HG02623 (cell line): ENCODE results near the gene ABCA9.
"Not testable (repeated sequence)": the region's sequence is repeated elsewhere in the genome, so short reads cannot be mapped to it uniquely, and the experiment has no call there.

Experiments
- ATAC-seq: cut with Tn5 transposase; IDR thresholded peaks from one replicate; pipeline ENCODE4 v1.9.1; 2021; ENCODE audit warnings: moderate library complexity; ENCODE audit not compliant: unreplicated experiment

ABCA9 gene

GRCh38 chr17:68955181-68955841, 105.4 kb downstream of the ABCA9 start, which contains the start of gene ABCA8:
TSS of gene ABCA8 (minus strand) at chr17:68955392. CDS start at chr17:68942034, 13,358 bp downstream.
- no peak for ATAC-seq

- ATAC-seq: no peak
Observed at GRCh38 chr17:68954146-68954896, 106.4 kb downstream of the ABCA9 start.

- ATAC-seq: no peak
Observed at GRCh38 chr17:68953340-68953997, 107.3 kb downstream of the ABCA9 start.

GRCh38 chr17:68950725-68951124, 110.0 kb downstream of the ABCA9 start:
- no peak for ATAC-seq

DNA sequence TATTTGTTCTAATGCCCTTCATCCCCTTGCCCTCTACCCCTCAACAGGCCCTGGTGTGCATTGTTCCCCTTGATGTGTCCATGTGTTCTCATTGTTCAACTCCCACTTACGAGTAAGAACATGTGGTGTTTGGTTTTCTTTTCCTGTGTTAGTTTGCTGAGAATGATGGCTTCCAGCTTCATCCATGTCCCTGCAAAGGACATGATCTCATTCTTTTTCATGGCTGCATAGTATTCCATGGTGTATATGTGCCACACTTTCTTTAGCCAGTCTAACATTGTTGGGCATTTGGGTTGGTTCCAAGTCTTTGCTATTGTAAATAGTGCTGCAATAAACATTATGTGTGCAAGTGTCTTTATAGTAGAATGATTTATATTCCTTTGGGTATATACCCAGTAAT, 112.9 kb downstream of the ABCA9 start:
- ATAC-seq: not testable (repeated sequence)

- ATAC-seq: no peak
Observed at GRCh38 chr17:68944435-68945035, 116.2 kb downstream of the ABCA9 start.

DNA sequence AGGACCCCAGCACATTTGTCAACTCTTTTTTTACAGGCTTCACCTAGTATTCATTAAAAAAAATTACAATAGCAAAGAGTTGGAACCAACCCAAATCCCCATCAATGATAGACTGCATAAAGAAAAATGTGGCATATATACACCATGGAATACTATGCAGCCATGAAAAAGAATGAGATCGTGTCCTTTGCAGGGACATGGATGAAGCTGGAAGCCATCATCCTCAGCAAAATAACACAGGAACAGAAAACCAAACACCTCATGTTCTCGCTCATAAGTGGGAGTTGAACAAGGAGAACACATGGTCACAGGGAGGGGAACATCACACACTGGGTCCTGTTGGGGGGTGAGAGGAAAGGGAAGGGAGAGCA, 116.9 kb downstream of the ABCA9 start:
- ATAC-seq: not testable (repeated sequence)

- no peak for ATAC-seq
Observed at GRCh38 chr17:68943123-68943811, 117.5 kb downstream of the ABCA9 start.

- no peak for ATAC-seq
Observed at GRCh38 chr17:68942389-68942788, 118.3 kb downstream of the ABCA9 start.

DNA sequence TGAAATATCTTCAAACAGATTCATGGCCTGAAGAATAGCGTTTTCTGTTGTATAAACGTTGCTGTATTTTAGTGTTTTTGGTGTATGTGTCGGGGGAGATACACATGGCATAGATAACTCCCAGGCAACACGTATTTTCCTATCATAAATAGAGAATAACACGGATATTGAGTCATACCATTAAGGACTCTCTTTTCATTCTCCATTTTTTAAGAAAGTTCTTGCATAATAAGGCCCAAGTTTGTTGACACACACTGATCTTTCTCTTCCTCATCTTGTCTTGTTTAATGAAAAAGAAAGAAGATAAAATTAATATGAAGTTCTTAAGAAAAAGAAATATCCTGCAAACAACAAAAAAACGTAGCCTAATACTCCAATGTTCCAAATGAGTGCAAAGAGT, 119.0 kb downstream of the ABCA9 start:
- no peak for ATAC-seq

DNA sequence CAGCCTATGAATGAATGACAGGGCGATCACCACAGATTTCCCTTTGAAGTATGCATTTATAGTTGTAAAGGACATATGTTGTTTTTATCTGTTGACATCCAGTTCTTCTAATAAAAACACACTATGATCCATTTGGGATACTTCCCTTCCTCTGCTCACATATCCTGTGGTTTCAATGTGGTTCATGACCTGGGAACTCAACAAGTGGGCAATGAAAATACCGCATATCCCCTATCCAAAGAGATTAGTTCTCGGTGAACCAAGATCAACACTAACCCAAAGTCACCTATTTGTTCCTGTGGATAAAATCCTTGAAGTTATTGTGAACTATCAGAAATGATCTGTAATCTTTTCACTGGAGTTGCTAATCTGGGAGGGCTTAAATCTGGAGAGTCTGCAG, 121.5 kb downstream of the ABCA9 start:
- no peak for ATAC-seq

DNA sequence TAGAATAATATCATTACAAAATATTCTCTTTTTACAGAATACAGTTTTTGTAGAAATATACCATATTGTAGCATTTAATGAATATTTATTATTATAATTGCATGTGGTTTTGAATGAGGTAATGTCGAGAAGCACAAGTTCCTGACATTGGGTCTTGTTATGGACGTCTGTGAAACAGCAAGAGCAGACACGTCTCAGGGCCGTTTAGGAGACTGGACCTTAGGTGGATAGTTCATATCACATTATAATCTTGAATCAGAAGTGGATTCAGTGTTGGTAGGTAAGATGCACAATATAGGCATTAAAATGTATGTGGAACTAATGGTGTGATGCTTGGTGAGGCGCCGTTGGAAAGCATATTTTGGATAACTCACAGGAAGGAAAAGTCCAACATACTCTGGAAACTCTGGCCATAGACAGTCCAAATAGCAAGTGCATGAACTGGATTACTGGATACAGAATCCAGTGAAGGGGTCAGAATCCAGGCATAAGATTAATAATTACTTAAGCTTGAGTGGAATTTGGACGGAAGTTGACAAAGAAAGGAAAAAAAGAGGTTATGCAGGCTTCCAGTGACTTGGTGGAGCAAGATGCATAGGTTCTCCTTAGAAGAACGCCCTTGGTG, 122.7 kb downstream of the ABCA9 start:
- no peak for ATAC-seq

GRCh38 chr17:68927516-68927915, 133.2 kb downstream of the ABCA9 start:
- no peak for ATAC-seq

GRCh38 chr17:68924793-68925720, 135.7 kb downstream of the ABCA9 start:
- no peak for ATAC-seq
